ENCODE measurements around the gene PPP1R16B. TPM values are rescaled to one million over a fixed set of nuclear protein-coding genes. Genes with fewer than 3 reads are reported as not detected.

PPP1R16B gene
- total and polyA plus RNA-seq, 2 of the 8 experiments (the other 6 are each of a cell fraction or from before 2014, with no cell fraction given) = 2.6 to 8.9 TPM

GRCh38 chr20:38827770-38828281 is 22.3 kb downstream of the PPP1R16B start (continued):
- no peak for TF ChIP-seq USF2 (IDR thresholded peaks at IDR 0.05; ENCODE audit: low read length)
- no peak for TF ChIP-seq RBBP5 (IDR thresholded peaks at IDR 0.05; ENCODE audit: borderline replicate concordance, low read depth, low read length)
- TF ChIP-seq EGR1 (IDR thresholded peaks at IDR 0.05; ENCODE audit: borderline replicate concordance, low read depth, low read length) = no peak
- TF ChIP-seq RXRA (IDR thresholded peaks at IDR 0.05; ENCODE audit: insufficient read depth, low read depth, low read length) = no peak
- no peak for TF ChIP-seq GTF2F1 (IDR thresholded peaks at IDR 0.05; ENCODE audit: borderline replicate concordance, low read depth, low read length)
- TF ChIP-seq MAFK (IDR thresholded peaks at IDR 0.05; ENCODE audit: low read depth, low read length) = no peak
